ENCODE data around the gene SLCO4A1.

SLCO4A1 gene

GRCh38 chr20:62638055-62638570 is 4.2 kb upstream of the SLCO4A1 start:
- DNase-seq: no peak

- no peak for DNase-seq
Measured at GRCh38 chr20:62638679-62639406, 3.5 kb upstream of the SLCO4A1 start.

GRCh38 chr20:62639765-62640164 is 2.5 kb upstream of the SLCO4A1 start:
- no peak for DNase-seq

GRCh38 chr20:62640870-62641269 is 1.4 kb upstream of the SLCO4A1 start:
- DNase-seq: no peak

GRCh38 chr20:62641321-62642050 is 817 bp upstream of the SLCO4A1 start:
- DNase-seq: no peak

GRCh38 chr20:62642666-62643520 is 590 bp downstream of the SLCO4A1 start:
- peak; percentile 36 for DNase-seq

GRCh38 chr20:62643521-62644043 is 1.3 kb downstream of the SLCO4A1 start:
- no peak for DNase-seq

GRCh38 chr20:62644044-62644795 is 1.9 kb downstream of the SLCO4A1 start:
- DNase-seq: no peak

GRCh38 chr20:62644802-62645496 is 2.6 kb downstream of the SLCO4A1 start:
- DNase-seq: no peak

- no peak for DNase-seq
Measured at GRCh38 chr20:62645613-62646012, 3.3 kb downstream of the SLCO4A1 start.

- DNase-seq: no peak
Measured at GRCh38 chr20:62646851-62647520, 4.7 kb downstream of the SLCO4A1 start.

GRCh38 chr20:62647521-62648317 is 5.4 kb downstream of the SLCO4A1 start:
- DNase-seq: no peak

- DNase-seq: no peak
Measured at GRCh38 chr20:62648318-62648995, 6.2 kb downstream of the SLCO4A1 start.

GRCh38 chr20:62649140-62649539 is 6.8 kb downstream of the SLCO4A1 start:
- DNase-seq: no peak

GRCh38 chr20:62650551-62651284 is 8.4 kb downstream of the SLCO4A1 start:
- no peak for DNase-seq

- DNase-seq: no peak
Measured at GRCh38 chr20:62651285-62652021, 9.2 kb downstream of the SLCO4A1 start.

- DNase-seq: peak; percentile 94
Measured at GRCh38 chr20:62652041-62652893, 10.0 kb downstream of the SLCO4A1 start.

All from GOT3 (cell line).